ENCODE data around the gene CDRT4.

Gene CDRT4

GRCh38 chr17:15498107-15498506 is 30.7 kb upstream of the CDRT4 start:
- H3K36me3 Mint-ChIP-seq (ENCODE audit: low read depth): peaks cover 81% of the 10 kb centered on the region
- peaks cover 4% of the 10 kb centered on the region for H3K9me3 Mint-ChIP-seq
- H3K27me3 Mint-ChIP-seq (ENCODE audit: low read depth, poor library complexity): no peaks in the 10 kb centered on the region
- no peak overlapping the region for H3K27ac Mint-ChIP-seq
- DNase-seq: no peak
- no peak overlapping the region for H3K4me3 Mint-ChIP-seq
- H3K4me1 Mint-ChIP-seq: peaks cover 38% of the 10 kb centered on the region
- TF ChIP-seq CTCF (IDR thresholded peaks at IDR 0.05): no peak

GRCh38 chr17:15496735-15497670 is 29.6 kb upstream of the CDRT4 start:
- Mint-ChIP-seq H3K4me3 (no peak overlapping the region), H3K27me3 (ENCODE audit: low read depth, poor library complexity) (no peaks in the 10 kb centered on the region), H3K4me1 (peaks cover 32% of the 10 kb centered on the region), H3K9me3 (peaks cover 4% of the 10 kb centered on the region), H3K27ac (no peak overlapping the region), H3K36me3 (ENCODE audit: low read depth) (peaks cover 88% of the 10 kb centered on the region)
- no peak for DNase-seq
- TF ChIP-seq CTCF (IDR thresholded peaks at IDR 0.05): no peak

GRCh38 chr17:15494821-15495220 is 27.4 kb upstream of the CDRT4 start:
- Mint-ChIP-seq H3K9me3 (peaks cover 4% of the 10 kb centered on the region), H3K4me1 (peaks cover 33% of the 10 kb centered on the region), H3K27ac (peak overlapping the region; percentile 13), H3K27me3 (ENCODE audit: low read depth, poor library complexity) (no peaks in the 10 kb centered on the region), H3K4me3 (no peak overlapping the region), H3K36me3 (ENCODE audit: low read depth) (peaks cover 91% of the 10 kb centered on the region)
- TF ChIP-seq CTCF (IDR thresholded peaks at IDR 0.05): no peak
- no peak for DNase-seq

GRCh38 chr17:15493693-15494035 is 26.2 kb upstream of the CDRT4 start:
- no peak for TF ChIP-seq CTCF (IDR thresholded peaks at IDR 0.05)
- DNase-seq: no peak
- Mint-ChIP-seq H3K36me3 (ENCODE audit: low read depth) (peaks cover 86% of the 10 kb centered on the region), H3K4me1 (peaks cover 33% of the 10 kb centered on the region), H3K4me3 (no peak overlapping the region), H3K27ac (no peak overlapping the region), H3K27me3 (ENCODE audit: low read depth, poor library complexity) (no peaks in the 10 kb centered on the region), H3K9me3 (peaks cover 4% of the 10 kb centered on the region)

- Mint-ChIP-seq H3K27me3 (ENCODE audit: low read depth, poor library complexity) (no peaks in the 10 kb centered on the region), H3K4me1 (peaks cover 33% of the 10 kb centered on the region), H3K36me3 (ENCODE audit: low read depth) (peaks cover 86% of the 10 kb centered on the region), H3K27ac (no peak overlapping the region), H3K4me3 (no peak overlapping the region), H3K9me3 (peaks cover 4% of the 10 kb centered on the region)
- DNase-seq: no peak
- no peak for TF ChIP-seq CTCF (IDR thresholded peaks at IDR 0.05)
These were observed 25.6 kb upstream of the CDRT4 start for GRCh38 chr17:15492791-15493692.

All from nephron progenitor cell (in vitro differentiated cells).